NCI-H526 (cell line): Measurements from ENCODE around the gene TMEM170A.
"Not testable (repeated sequence)": the region's sequence is repeated elsewhere in the genome, so short reads cannot be mapped to it uniquely, and the experiment has no call there.

ENCODE experiments used
- DNase-seq, 2 experiments: peaks; one replicate each; lab custom pipeline; 2025; lab: John Stamatoyannopoulos, UW

The TMEM170A gene

GRCh38 chr16:75455677-75456076 lies 8.8 kb downstream of the TMEM170A start:
- no peak for DNase-seq

GRCh38 chr16:75452464-75453190 lies 11.9 kb downstream of the TMEM170A start:
- DNase-seq: peak in 1 of 2 experiments; percentile 38

- no peak for DNase-seq
Observed at GRCh38 chr16:75446416-75446815, 18.1 kb downstream of the TMEM170A start.

GRCh38 chr16:75445298-75445697 lies 19.2 kb downstream of the TMEM170A start:
- no peak for DNase-seq

GRCh38 chr16:75443298-75443697 lies 21.2 kb downstream of the TMEM170A start:
- DNase-seq: no peak

GRCh38 chr16:75433732-75434413 lies 30.6 kb downstream of the TMEM170A start:
- peak; percentile 81 to 88 for DNase-seq

GRCh38 chr16:75432828-75433731 lies 31.4 kb downstream of the TMEM170A start, which contains the start of gene CFDP1:
Gene CFDP1, minus strand, starts transcription at chr16:75433503. Its CDS starts 151 bp downstream, at chr16:75433352.
- DNase-seq: peak; percentile 84 to 95

GRCh38 chr16:75429621-75430403 lies 34.7 kb downstream of the TMEM170A start:
- DNase-seq: no peak

- DNase-seq: not testable (repeated sequence)
Observed at GRCh38 chr16:75426524-75426923, 38.0 kb downstream of the TMEM170A start.

- not testable (repeated sequence) for DNase-seq
Observed at GRCh38 chr16:75424105-75424762, 40.3 kb downstream of the TMEM170A start.

- peak; percentile 8 to 42 for DNase-seq
Observed at GRCh38 chr16:75423723-75424104, 40.8 kb downstream of the TMEM170A start.

- DNase-seq: no peak
Observed at GRCh38 chr16:75421820-75422126, 42.7 kb downstream of the TMEM170A start.

GRCh38 chr16:75420987-75421819 lies 43.3 kb downstream of the TMEM170A start:
- peak; percentile 45 to 77 for DNase-seq

- DNase-seq: no peak
Observed at GRCh38 chr16:75416904-75417565, 47.5 kb downstream of the TMEM170A start.

GRCh38 chr16:75415169-75415905 lies 49.2 kb downstream of the TMEM170A start:
- no peak for DNase-seq

GRCh38 chr16:75413951-75414350 lies 50.5 kb downstream of the TMEM170A start:
- DNase-seq: no peak

- no peak for DNase-seq
Observed at GRCh38 chr16:75406943-75407342, 57.5 kb downstream of the TMEM170A start.

GRCh38 chr16:75402821-75403475 lies 61.5 kb downstream of the TMEM170A start:
- DNase-seq: peak in 1 of 2 experiments; percentile 19
